Hepatocyte (in vitro differentiated cells): ENCODE results near the gene MGMT.

Experiments used
- CTCF ChIP-seq: fragments of 200-600 bp; sonication (generic); IDR thresholded peaks from 2 replicates; pipeline ENCODE4 v1.5.1; 2016; ENCODE audit warnings: antibody characterized with exemption, mild to moderate bottlenecking; ENCODE audit not compliant: poor library complexity
- EZH2 ChIP-seq: fragments of 200-600 bp; sonication (generic); IDR thresholded peaks from 2 replicates; pipeline ENCODE4 v1.6.1; 2016; ENCODE audit warnings: antibody characterized with exemption, mild to moderate bottlenecking, borderline replicate concordance
- EZH2phosphoT487 ChIP-seq: fragments of 200-600 bp; sonication (generic); IDR thresholded peaks from one replicate; pipeline ENCODE4 v1.6.1; 2018; ENCODE audit warnings: antibody characterized with exemption, mild to moderate bottlenecking, low read depth, moderate library complexity; ENCODE audit not compliant: unreplicated experiment, severe bottlenecking

GRCh38 chr10:129536336-129536735 is 69.3 kb downstream of the MGMT start:
- TF ChIP-seq CTCF (no peak), EZH2 (no peak), EZH2phosphoT487 (no peak)
